ENCODE measurements around the gene MYO5A. TPM values are rescaled to one million over a fixed set of nuclear protein-coding genes. Genes with fewer than 3 reads are reported as not detected.

MYO5A gene
- total RNA-seq, 3 donors from 2014 or later, result 4.1 to 26.7 (median 12.6) TPM

GRCh38 chr15:52529341-52529924 is 753 bp upstream of the MYO5A start:
- Histone ChIP-seq H3K9me3 (no peaks in the 10 kb centered on the region), H3K36me3 (ENCODE audit: low read depth) (no peaks in the 10 kb centered on the region), H3K4me1 (ENCODE audit: low read depth) (peaks cover 8% of the 10 kb centered on the region), H3K4me3 (peak overlapping the region; percentile 31)
- peak; percentile 5 for ATAC-seq
- intact Hi-C loops (cut with DNase I, micrococcal nuclease), result no loop called here
- DNase-seq, result peak in 1 of 3 donors; percentile 17
- no peak for TF ChIP-seq CTCF (IDR thresholded peaks at IDR 0.05)

- TF ChIP-seq CTCF (IDR thresholded peaks at IDR 0.05), result no peak
- H3K4me3 ChIP-seq, result peak overlapping the region; percentile 31
- H3K4me1 ChIP-seq (ENCODE audit: low read depth), result peaks cover 8% of the 10 kb centered on the region
- DNase-seq (peak in 2 of 3 donors; percentile 27 to 45), ATAC-seq (peak; percentile 16)
- intact Hi-C loops (cut with DNase I, micrococcal nuclease), result no loop called here
- no peaks in the 10 kb centered on the region for H3K9me3 ChIP-seq
- H3K36me3 ChIP-seq (ENCODE audit: low read depth), result no peaks in the 10 kb centered on the region
Measured at GRCh38 chr15:52527911-52528563, 643 bp downstream of the MYO5A start.

GRCh38 chr15:52527196-52527910 is 1.3 kb downstream of the MYO5A start:
- H3K36me3 ChIP-seq (ENCODE audit: low read depth), result no peaks in the 10 kb centered on the region
- intact Hi-C loops (cut with DNase I, micrococcal nuclease), result no loop called here
- H3K4me1 ChIP-seq (ENCODE audit: low read depth), result peaks cover 8% of the 10 kb centered on the region
- H3K4me3 ChIP-seq, result no peak overlapping the region
- ATAC-seq (no peak), DNase-seq (no peak)
- no peaks in the 10 kb centered on the region for H3K9me3 ChIP-seq
- no peak for TF ChIP-seq CTCF (IDR thresholded peaks at IDR 0.05)

GRCh38 chr15:52524223-52525136 is 4.2 kb downstream of the MYO5A start:
- no peak for TF ChIP-seq CTCF (IDR thresholded peaks at IDR 0.05)
- Histone ChIP-seq H3K4me3 (no peak overlapping the region), H3K9me3 (no peaks in the 10 kb centered on the region), H3K4me1 (ENCODE audit: low read depth) (peaks cover 5% of the 10 kb centered on the region), H3K36me3 (ENCODE audit: low read depth) (no peaks in the 10 kb centered on the region)
- intact Hi-C loops (cut with DNase I, micrococcal nuclease), result no loop called here
- DNase-seq (no peak), ATAC-seq (no peak)

GRCh38 chr15:52523647-52524046 is 5.0 kb downstream of the MYO5A start:
- H3K9me3 ChIP-seq, result no peaks in the 10 kb centered on the region
- no peak for ATAC-seq
- H3K4me3 ChIP-seq, result no peak overlapping the region
- H3K4me1 ChIP-seq (ENCODE audit: low read depth), result no peaks in the 10 kb centered on the region
- DNase-seq, result peak in 1 of 3 donors; percentile 9
- no peaks in the 10 kb centered on the region for H3K36me3 ChIP-seq (ENCODE audit: low read depth)
- TF ChIP-seq CTCF (IDR thresholded peaks at IDR 0.05), result no peak
- intact Hi-C loops (cut with DNase I, micrococcal nuclease), result no loop called here

Data from mucosa of descending colon (tissue), 3 donors.